HepG2 (cell line): ENCODE measurements around the gene SHQ1. TPM values are rescaled to one million over a fixed set of nuclear protein-coding genes. Genes with fewer than 3 reads are reported as not detected.

ENCODE experiments used
- polyA plus RNA-seq, 8 experiments: library from polyadenylated mRNA; depleted of rRNA in 3 of 8; stranded (reverse) in 7 of 8; unstranded in 1 of 8; fragments of >200 nt; fragmentation: Illumina TruSeq in 4 of 8; extraction: Trizol in 4 of 8; gene quantifications; 2 replicates each; pipeline versions ENCODE4 v1.2.1 to v1.2.3, GENCODE V29; 2011 to 2016; ENCODE audit warnings: low read depth in 4 of 8, missing spikeins in 1 of 8, mixed read lengths in 1 of 8; ENCODE audit not compliant: insufficient read depth in 1 of 8
- total RNA-seq, 5 experiments: library from RNA; depleted of rRNA; stranded (reverse); fragments of >200 nt; fragmentation: Illumina TruSeq; extraction: Trizol; gene quantifications; 2 replicates each; pipeline ENCODE4 v1.2.3, GENCODE V29; 2016; ENCODE audit warnings: low read depth in 1 of 5

The SHQ1 gene
- total and polyA plus RNA-seq, 2 of the 13 experiments (the other 11 are each of a cell fraction or from before 2014, with no cell fraction given) = 5.5 to 20.3 TPM

Other genes starting within 250 kb of the SHQ1 start
- gene GXYLT2, start 39.6 kb upstream of the SHQ1 start, total RNA-seq (2016; rRNA removed; fragmentation: Illumina TruSeq; extraction: Trizol) = 6.9 and 7.4 TPM in 2 replicates
- gene GXYLT2, start 39.6 kb upstream of the SHQ1 start, polyA plus RNA-seq (2011; rRNA removed) = 2.7 and 4.3 TPM in 2 replicates
- 161 and 236 TPM in 2 replicates for gene PPP4R2, start 148.4 kb upstream of the SHQ1 start, total RNA-seq (2016; rRNA removed; fragmentation: Illumina TruSeq; extraction: Trizol)
- gene PPP4R2, start 148.4 kb upstream of the SHQ1 start, polyA plus RNA-seq (2011; rRNA removed) = 15.7 and 22.3 TPM in 2 replicates
- gene EBLN2, start 213.2 kb upstream of the SHQ1 start, total RNA-seq (2016; rRNA removed; fragmentation: Illumina TruSeq; extraction: Trizol) = 1.3 and 8.3 TPM in 2 replicates
- gene EBLN2, start 213.2 kb upstream of the SHQ1 start, polyA plus RNA-seq (2011; rRNA removed) = 2.6 and 3.3 TPM in 2 replicates